ENCODE data around the gene LGR5. TPM values are rescaled to one million over a fixed set of nuclear protein-coding genes. Genes with fewer than 3 reads are reported as not detected.
A peak's percentile ranks its signal among the peaks of the same experiment; 100 is the strongest.

LGR5 gene
- total and polyA plus RNA-seq, 10 of the 15 experiments (the other 5 are each of a cell fraction or from before 2014, with no cell fraction given): 2.1 TPM; not detected in 9

- DNase-seq (ENCODE audit: low read depth, low spot score) (no peak), ATAC-seq (peak; percentile 47; the same call in 2 of the 3 replicates), FAIRE-seq (no peak)
- ChIA-PET SMC1A (ENCODE audit: uncharacterized antibody, unreplicated experiment) (interaction anchor here (0.6 kb wide), 1 partner anchor 40 kb away, joined by 3 read pairs; no protein-coding TSS in a partner anchor), CTCF (no interaction called here), POLR2A (interaction anchor here (0.7 kb wide), 1 partner anchor 29 kb away, joined by 3 read pairs; no protein-coding TSS in a partner anchor), RAD21 (ENCODE audit: unreplicated experiment) (interaction anchor here (1.1 kb wide), 1 partner anchor 78 kb away, joined by 3 read pairs; no protein-coding TSS in a partner anchor)
- H4K20me1 ChIP-seq (ENCODE audit: control insufficient read depth, insufficient read depth): no peaks in the 10 kb centered on the region
- H2AFZ ChIP-seq (ENCODE audit: control insufficient read depth, low read depth, low read length): no peak overlapping the region
- H3K4me1 ChIP-seq (ENCODE audit: control insufficient read depth, insufficient read depth, low read length): no peaks in the 10 kb centered on the region
- no peak overlapping the region for H3K27ac ChIP-seq (ENCODE audit: control insufficient read depth, insufficient read depth)
- WGBS (ENCODE audit: insufficient coverage, insufficient replicate concordance, low lambda C conversion rate, missing lambda C conversion rate): 2% methylated on average over 3 of the region's 3 CpGs
- H3K79me2 ChIP-seq (ENCODE audit: control insufficient read depth, insufficient read depth, low read length): no peaks in the 10 kb centered on the region
- no TSS peak for BruUV-seq (replicated peaks)
- no peak overlapping the region for H3K4me3 ChIP-seq
- H3K27me3 ChIP-seq (replicated peaks in 1 of 2; ENCODE audit: control insufficient read depth in 2 of 2, insufficient read depth in 2 of 2, low read length in 1 of 2): no peaks in the 10 kb centered on the region
- H3K9me3 ChIP-seq (replicated peaks; ENCODE audit: control insufficient read depth, insufficient read depth, low read length): no peaks in the 10 kb centered on the region
- H3K4me2 ChIP-seq (ENCODE audit: control insufficient read depth, insufficient read depth): no peak overlapping the region
- TF ChIP-seq E4F1 (IDR thresholded peaks at IDR 0.05; ENCODE audit: borderline replicate concordance, partially characterized antibody): no peak
- TF ChIP-seq MEF2B (IDR thresholded peaks at IDR 0.05; ENCODE audit: partially characterized antibody, poor library complexity, severe bottlenecking): no peak
- TF ChIP-seq ZNF207 (IDR thresholded peaks at IDR 0.05; ENCODE audit: borderline replicate concordance): no peak
- TF ChIP-seq ZBTB4 (CRISPR knock-in tag; IDR thresholded peaks at IDR 0.05): no peak
- no peak for TF ChIP-seq SREBF1 (IDR thresholded peaks at IDR 0.05; ENCODE audit: low read length)
- TF ChIP-seq PAX8 (IDR thresholded peaks at IDR 0.05): no peak
- TF ChIP-seq IRF4 (IDR thresholded peaks at IDR 0.05; ENCODE audit: low read depth, low read length): no peak
- no peak for TF ChIP-seq FOXM1 (IDR thresholded peaks at IDR 0.05; ENCODE audit: low read depth, low read length)
- no peak for TF ChIP-seq MYC (IDR thresholded peaks at IDR 0.05; ENCODE audit: insufficient read depth, insufficient read length, insufficient replicate concordance, low read length, severe bottlenecking)
- no peak for TF ChIP-seq ZNF24 (IDR thresholded peaks at IDR 0.05)
- TF ChIP-seq CREB1 (IDR thresholded peaks at IDR 0.05; ENCODE audit: low read depth): no peak
- TF ChIP-seq BCL11A (IDR thresholded peaks at IDR 0.05; ENCODE audit: low read depth, low read length): no peak
- no peak for TF ChIP-seq FOS (IDR thresholded peaks at IDR 0.05; ENCODE audit: borderline replicate concordance, extremely low read depth, insufficient read length)
- TF ChIP-seq PBX3 (IDR thresholded peaks at IDR 0.05; ENCODE audit: insufficient replicate concordance, low read depth, low read length): no peak
- no peak for TF ChIP-seq ATF3 (IDR thresholded peaks at IDR 0.05; ENCODE audit: borderline replicate concordance, extremely low read depth, low read depth, low read length)
- no peak for TF ChIP-seq ESRRA (IDR thresholded peaks at IDR 0.05; ENCODE audit: low read length)
- in situ Hi-C loops (cut with MboI): no loop called here
- no peak overlapping the region for H3K9ac ChIP-seq (ENCODE audit: control insufficient read depth, insufficient read depth, low read length)
- no peaks in the 10 kb centered on the region for H3K36me3 ChIP-seq (ENCODE audit: control insufficient read depth in 2 of 2, insufficient read depth in 2 of 2, low read length in 1 of 2)
- intact Hi-C loops (cut with micrococcal nuclease; ENCODE audit: unreplicated experiment): no loop called here
Observed at GRCh38 chr12:71503579-71504391, 64.2 kb downstream of the LGR5 start.

Measured in GM12878 (cell line).